Endothelial cell of umbilical vein (primary cell): Measurements from ENCODE around the gene AFG1L. TPM values are rescaled to one million over a fixed set of nuclear protein-coding genes. Genes with fewer than 3 reads are reported as not detected.
"Not testable (repeated sequence)": the region's sequence is repeated elsewhere in the genome, so short reads cannot be mapped to it uniquely, and the experiment has no call there.

Experiments used
- BruUV-seq: library from RNA; stranded (reverse); fragments of 400-500 nt; replicated peaks from 2 replicates; lab custom pipeline; 2021; lab: Mats Ljungman, UMichigan
- CTCF ChIA-PET: fragments of 300-600, 350-600 bp; sonication (Branson Sonifier 250); formaldehyde crosslinking; loops from one replicate; lab custom pipeline; 2021; ENCODE audit warnings: antibody characterized with exemption, inconsistent platforms; lab: Charles Lee
- POLR2A ChIA-PET: fragments of 300-600, 350-600 bp; sonication (Branson Sonifier 250); formaldehyde crosslinking; loops from one replicate; lab custom pipeline; 2021; ENCODE audit warnings: antibody characterized with exemption, inconsistent platforms; lab: Charles Lee
- DNase-seq: peaks from one replicate; pipeline ENCODE4 v3.0.0-alpha.2; 2011; ENCODE audit warnings: low read depth, low spot score
- FAIRE-seq: peaks from 2 replicates; lab custom pipeline; 2011; peaks lifted over from hg19 to GRCh38; lab: Jason Lieb, UNC
- H2AFZ ChIP-seq: 2 replicates; pipeline ENCODE4 v1.6.0; 2012; ENCODE audit warnings: low read depth, low read length, control low read depth, inconsistent platforms
- H3K27ac ChIP-seq: 2 replicates; pipeline ENCODE4 v1.5.1; 2011; ENCODE audit warnings: low read depth, mild to moderate bottlenecking, control low read depth, low read length, moderate library complexity; ENCODE audit not compliant: insufficient read depth
- H3K27me3 ChIP-seq, 2 experiments: 2 replicates each; pipeline versions ENCODE4 v1.6.0 to v1.6.1; 2011; ENCODE audit warnings: low read length in 2 of 2, mixed read lengths in 1 of 2; ENCODE audit not compliant: control insufficient read depth in 2 of 2, insufficient read depth in 2 of 2
- H3K36me3 ChIP-seq, 2 experiments: 2 replicates in 1 of 2; 3 replicates in 1 of 2; pipeline ENCODE4 v1.5.1; 2011; ENCODE audit warnings: low read length in 2 of 2, mild to moderate bottlenecking in 1 of 2, moderate library complexity in 1 of 2; ENCODE audit not compliant: control insufficient read depth in 2 of 2, insufficient read depth in 2 of 2; ENCODE audit errors: extremely low read depth in 1 of 2
- H3K4me1 ChIP-seq: 3 replicates; pipeline ENCODE4 v1.5.1; 2011; ENCODE audit warnings: mild to moderate bottlenecking, low read length; ENCODE audit not compliant: control insufficient read depth, insufficient read depth; ENCODE audit errors: extremely low read depth
- H3K4me2 ChIP-seq: 2 replicates; pipeline ENCODE4 v1.6.1; 2011; ENCODE audit warnings: low read length, control low read depth, mixed read lengths; ENCODE audit not compliant: insufficient read depth
- H3K4me3 ChIP-seq, 3 experiments: fragments of 200-600 bp in 1 of 3; sonication (generic), shearing (Covaris generic) in 1 of 3; replicated peaks in 1 of 3; 2 replicates each; pipeline ENCODE4 v1.5.1; 2011 to 2016; ENCODE audit warnings: control low read depth in 3 of 3, low read length in 3 of 3, mild to moderate bottlenecking in 2 of 3, inconsistent platforms in 1 of 3, low read depth in 1 of 3, moderate library complexity in 1 of 3; ENCODE audit not compliant: insufficient read depth in 1 of 3
- H3K79me2 ChIP-seq: 2 replicates; pipeline ENCODE4 v1.6.0; 2012; ENCODE audit warnings: low read length, inconsistent platforms; ENCODE audit not compliant: control insufficient read depth, insufficient read depth
- H3K9ac ChIP-seq: replicated peaks from 2 replicates; pipeline ENCODE3; 2011; ENCODE audit warnings: low read length, control low read depth; ENCODE audit not compliant: insufficient read depth; ENCODE audit errors: extremely low read depth
- H3K9me1 ChIP-seq: replicated peaks from 3 replicates; pipeline ENCODE4 v1.6.0; 2011; ENCODE audit warnings: mild to moderate bottlenecking, low read length; ENCODE audit not compliant: control insufficient read depth, insufficient read depth; ENCODE audit errors: extremely low read depth
- H3K9me3 ChIP-seq: replicated peaks from 2 replicates; pipeline ENCODE4 v1.5.1; 2012; ENCODE audit warnings: low read length, inconsistent platforms; ENCODE audit not compliant: control insufficient read depth, insufficient read depth
- H4K20me1 ChIP-seq: replicated peaks from 2 replicates; pipeline ENCODE3; 2011; ENCODE audit warnings: mild to moderate bottlenecking, low read length; ENCODE audit not compliant: control insufficient read depth, insufficient read depth; ENCODE audit errors: extremely low read depth
- CTCF ChIP-seq, 2 donors: IDR thresholded peaks; 1 replicate in 1 of 2; 2 replicates in 1 of 2; pipeline ENCODE4 v1.5.1; 2011; ENCODE audit warnings: low read length in 2 of 2, mild to moderate bottlenecking in 2 of 2, moderate library complexity in 2 of 2, control low read depth in 1 of 2, inconsistent platforms in 1 of 2, low read depth in 1 of 2; ENCODE audit not compliant: insufficient read depth in 1 of 2; ENCODE audit errors: extremely low read depth in 1 of 2
- EZH2 ChIP-seq: IDR thresholded peaks from 2 replicates; pipeline ENCODE4 v1.6.1; 2012; ENCODE audit warnings: borderline replicate concordance, low read depth, mild to moderate bottlenecking, moderate library complexity, low read length, inconsistent platforms; ENCODE audit not compliant: severe bottlenecking
- FOS ChIP-seq: IDR thresholded peaks from 2 replicates; pipeline ENCODE4 v1.6.1; 2011; ENCODE audit warnings: mild to moderate bottlenecking, low read length, moderate library complexity, borderline replicate concordance; ENCODE audit not compliant: insufficient read depth
- GATA2 ChIP-seq: IDR thresholded peaks from 2 replicates; pipeline ENCODE4 v1.7.0; 2011; ENCODE audit warnings: low read depth, mild to moderate bottlenecking, moderate library complexity, mixed read lengths, low read length; ENCODE audit not compliant: insufficient read length, insufficient read depth
- MAX ChIP-seq: IDR thresholded peaks from 2 replicates; pipeline ENCODE4 v1.6.1; 2011; ENCODE audit not compliant: insufficient read depth, insufficient read length
- POLR2A ChIP-seq: IDR thresholded peaks from 2 replicates; pipeline ENCODE4 v1.6.1; 2012; ENCODE audit warnings: low read depth, mild to moderate bottlenecking, control low read depth, low read length
- POLR2AphosphoS5 ChIP-seq: IDR thresholded peaks from 2 replicates; pipeline ENCODE4 v1.6.1; 2012; ENCODE audit warnings: low read depth, mild to moderate bottlenecking, control low read depth, low read length, moderate library complexity; ENCODE audit not compliant: insufficient read depth
- dilution Hi-C: fragments of 300-500 bp; cut with MboI; formaldehyde crosslinking; loops from one replicate; pipeline ENCODE4 v1.15.0; 2019; ENCODE audit warnings: low sequenced_read_pairs; ENCODE audit not compliant: extremely low pct_ligation_motif_present
- intact Hi-C: fragments of 100-400 bp; cut with micrococcal nuclease; formaldehyde crosslinking; loops from one replicate; pipeline ENCODE4 v1.10.0; 2022
- polyA plus RNA-seq, 4 experiments: library from polyadenylated mRNA; depleted of rRNA in 3 of 4; stranded (reverse) in 3 of 4; unstranded in 1 of 4; fragments of >200 nt; gene quantifications; 2 replicates each; pipeline versions ENCODE4 v1.2.1 to v1.2.3, GENCODE V29; 2011 to 2012; ENCODE audit warnings: missing spikeins in 1 of 4
- total RNA-seq: library from RNA; stranded (reverse); gene quantifications from 2 replicates; pipeline ENCODE4 v1.2.3, GENCODE V29; 2021

AFG1L gene
- total and polyA plus RNA-seq, 2 donors (not counting 3 experiments of a cell fraction or from before 2014, with no cell fraction given) = 1.0 to 6.2 TPM

GRCh38 chr6:108291091-108291490 lies 3.8 kb upstream of the AFG1L start:
- H3K9me1 ChIP-seq = no peaks in the 10 kb centered on the region
- TF ChIP-seq POLR2AphosphoS5 (no peak), POLR2A (no peak), MAX (no peak), CTCF (IDR thresholded peaks at IDR 0.05; ENCODE audit: extremely low read depth in 1 of 2, insufficient read depth in 1 of 2, low read depth in 1 of 2, low read length in 2 of 2) (no peak), GATA2 (no peak), EZH2 (no peak), FOS (no peak)
- POLR2A ChIA-PET = interaction anchor here (0.7 kb wide), 2 partner anchors 9 to 20 kb away, joined by 3 read pairs; no protein-coding TSS in a partner anchor
- FAIRE-seq (no peak), DNase-seq (no peak)
- H3K27me3 ChIP-seq = peaks cover 0 to 6% of the 10 kb centered on the region in 2 experiments
- no TSS peak for BruUV-seq
- intact Hi-C loops = no loop called here
- dilution Hi-C loops = no loop called here
- no peak overlapping the region for H3K4me2 ChIP-seq
- H3K9me3 ChIP-seq = no peaks in the 10 kb centered on the region
- H2AFZ ChIP-seq = no peak overlapping the region
- H3K9ac ChIP-seq = no peak overlapping the region
- no peaks in the 10 kb centered on the region for H3K79me2 ChIP-seq
- H3K4me3 ChIP-seq = no peak overlapping the region
- no peaks in the 10 kb centered on the region for H4K20me1 ChIP-seq
- H3K27ac ChIP-seq = no peak overlapping the region
- no peaks in the 10 kb centered on the region for H3K36me3 ChIP-seq
- CTCF ChIA-PET = interaction anchor here (0.7 to 2.2 kb wide), 8 partner anchors 10 to 202 kb away, joined by 3 to 8 read pairs (median 3); no protein-coding TSS in a partner anchor
- peaks cover 10% of the 10 kb centered on the region for H3K4me1 ChIP-seq

GRCh38 chr6:108292561-108292960 lies 2.3 kb upstream of the AFG1L start:
- CTCF ChIA-PET = interaction anchor here (1.1 to 2.2 kb wide), 3 partner anchors 11 to 199 kb away, joined by 3 to 8 read pairs (median 3); no protein-coding TSS in a partner anchor
- H3K79me2 ChIP-seq, H3K4me3 ChIP-seq, POLR2A ChIA-PET, H3K9me3 ChIP-seq, DNase-seq, BruUV-seq, H3K36me3 ChIP-seq, dilution Hi-C loops, H2AFZ ChIP-seq, FAIRE-seq, H3K9ac ChIP-seq, H3K4me1 ChIP-seq, H3K27me3 ChIP-seq, intact Hi-C loops, H3K9me1 ChIP-seq, H4K20me1 ChIP-seq, H3K27ac ChIP-seq, H3K4me2 ChIP-seq: not testable (repeated sequence)
